ENCODE results near the gene PRKAB2. TPM values are rescaled to one million over a fixed set of nuclear protein-coding genes. Genes with fewer than 3 reads are reported as not detected.

Gene PRKAB2, protein sequence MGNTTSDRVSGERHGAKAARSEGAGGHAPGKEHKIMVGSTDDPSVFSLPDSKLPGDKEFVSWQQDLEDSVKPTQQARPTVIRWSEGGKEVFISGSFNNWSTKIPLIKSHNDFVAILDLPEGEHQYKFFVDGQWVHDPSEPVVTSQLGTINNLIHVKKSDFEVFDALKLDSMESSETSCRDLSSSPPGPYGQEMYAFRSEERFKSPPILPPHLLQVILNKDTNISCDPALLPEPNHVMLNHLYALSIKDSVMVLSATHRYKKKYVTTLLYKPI
- total RNA-seq = 6.1 and 7.4 TPM in 2 replicates

DNA sequence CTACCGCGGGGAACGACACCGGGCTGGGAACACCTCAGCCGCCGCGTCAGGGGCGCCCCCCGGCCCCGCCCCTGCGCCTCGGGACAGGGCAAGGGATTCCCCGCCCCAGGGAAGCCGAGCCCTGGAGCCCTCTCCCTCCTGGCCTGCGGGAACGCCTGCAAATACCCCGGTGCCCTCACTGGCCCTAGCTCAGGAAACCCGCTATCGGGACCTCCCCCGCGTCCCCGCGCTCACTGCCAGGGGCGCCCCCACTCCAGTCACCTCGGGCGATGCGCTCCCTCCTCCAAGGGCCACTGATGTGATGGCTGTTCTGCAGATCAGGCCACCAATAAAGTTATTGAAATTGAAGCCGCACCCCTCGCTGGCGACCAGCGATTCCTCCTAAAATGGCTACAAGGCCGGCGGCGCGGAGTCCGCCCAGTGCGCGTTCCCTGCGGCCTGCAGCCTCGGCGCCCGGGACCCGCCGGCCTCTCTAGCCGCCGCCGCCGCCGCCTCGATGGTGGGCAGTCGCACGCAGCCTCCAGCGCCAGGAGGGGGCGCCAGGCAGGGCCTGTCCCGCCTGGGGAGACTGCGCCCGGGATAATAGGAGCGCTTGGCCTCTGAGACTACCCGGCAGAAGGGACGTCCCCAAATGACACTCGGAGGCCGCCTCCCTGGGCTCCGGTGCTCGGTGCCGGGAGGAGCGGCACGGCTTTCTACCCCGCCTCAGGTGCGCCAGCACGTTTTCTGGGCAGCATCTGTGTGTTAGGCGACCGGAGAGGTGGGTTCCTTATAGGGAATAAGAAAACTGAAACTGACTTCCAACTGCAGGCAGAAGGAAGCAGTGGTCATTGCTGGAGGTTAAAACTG lies at the start of gene PRKAB2:
Gene PRKAB2, minus strand, starts transcription at position 303 of the 849 bp plus-strand sequence. CDS start 326 bp downstream, outside the sequence.
- Mint-ChIP-seq H3K36me3 (ENCODE audit: low read depth) (peaks cover 10% of the 10 kb centered on the region), H3K9me3 (peaks cover 6% of the 10 kb centered on the region), H3K4me3 (peak within 1 kb of the TSS; percentile 98), H3K4me1 (peaks cover 32% of the 10 kb centered on the region), H3K27me3 (peaks cover 2% of the 10 kb centered on the region), H3K27ac (peak within 1 kb of the TSS; percentile 96)
- intact Hi-C loops (cut with micrococcal nuclease) = loop anchor here (1.0 to 2.0 kb wide), 2 partner anchors 70 to 88 kb away; partner anchors contain the start of gene CHD1L
- DNase-seq = peak; percentile 97

DNA sequence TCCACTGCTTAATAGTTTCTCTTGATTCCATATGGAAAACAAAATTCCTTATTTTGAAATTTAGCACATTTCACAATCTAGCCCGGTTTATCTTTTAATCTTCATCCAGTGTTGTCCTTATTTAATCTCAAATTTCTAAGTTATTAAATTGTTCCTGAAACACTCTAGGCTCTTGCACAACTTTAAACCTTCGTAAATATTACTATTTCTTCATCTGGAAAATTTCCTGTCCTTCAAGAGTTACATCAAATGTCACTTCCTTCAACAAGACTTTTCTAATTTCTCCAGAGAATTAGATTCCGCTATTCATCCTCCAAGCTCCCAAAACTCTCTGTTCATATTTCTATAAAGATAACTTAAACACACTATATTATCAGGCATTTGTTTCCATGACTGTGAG lies 46.3 kb upstream of the PRKAB2 start:
- Mint-ChIP-seq H3K36me3 (ENCODE audit: low read depth) (no peaks in the 10 kb centered on the region), H3K4me1 (no peaks in the 10 kb centered on the region), H3K4me3 (no peak overlapping the region), H3K27ac (no peak overlapping the region), H3K9me3 (no peaks in the 10 kb centered on the region), H3K27me3 (peaks cover 26% of the 10 kb centered on the region)
- intact Hi-C loops (cut with micrococcal nuclease) = no loop called here
- DNase-seq = no peak

DNA sequence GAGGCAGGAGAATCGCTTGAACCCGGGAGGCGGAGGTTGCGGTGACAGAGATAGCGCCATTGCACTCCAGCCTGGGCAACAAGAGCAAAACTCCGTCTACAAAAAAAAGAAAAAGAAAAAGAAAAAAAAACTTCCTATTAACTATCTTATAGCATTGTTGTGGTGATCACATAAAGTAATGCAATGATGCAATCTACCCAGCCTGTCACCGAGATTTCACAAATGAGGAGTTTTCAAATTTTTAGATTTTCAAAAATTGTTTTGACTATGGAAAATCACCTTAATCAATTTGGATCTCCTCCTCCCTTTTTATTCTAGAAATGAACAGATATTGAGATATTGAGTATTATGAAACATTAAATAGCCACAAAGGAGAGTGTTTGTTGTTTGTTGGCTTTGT lies 44.9 kb upstream of the PRKAB2 start:
- Mint-ChIP-seq H3K27ac (no peak overlapping the region), H3K9me3 (no peaks in the 10 kb centered on the region), H3K27me3 (peaks cover 30% of the 10 kb centered on the region), H3K4me3 (no peak overlapping the region), H3K36me3 (ENCODE audit: low read depth) (no peaks in the 10 kb centered on the region), H3K4me1 (no peaks in the 10 kb centered on the region)
- no peak for DNase-seq
- intact Hi-C loops (cut with micrococcal nuclease) = no loop called here

DNA sequence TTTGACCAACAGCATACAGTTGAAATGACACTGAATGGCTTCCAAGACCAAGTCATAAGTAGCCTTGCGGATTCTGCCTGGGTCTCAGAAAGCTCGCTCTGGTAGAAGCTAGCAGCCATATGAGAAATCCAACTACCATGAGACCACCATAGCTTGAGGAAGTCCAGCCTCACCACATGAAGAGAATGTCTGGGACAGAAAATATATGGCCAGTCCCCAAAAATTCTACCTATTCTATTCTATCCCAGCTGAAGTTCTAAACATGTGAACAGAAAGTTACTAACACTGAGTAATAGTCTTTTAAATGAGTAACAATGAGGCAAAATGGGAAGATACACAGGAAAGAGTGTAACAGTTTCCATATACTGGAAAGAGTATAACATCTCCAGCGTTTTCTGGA lies 43.9 kb upstream of the PRKAB2 start:
- peaks cover 30% of the 10 kb centered on the region for H3K27me3 Mint-ChIP-seq
- no peak overlapping the region for H3K4me3 Mint-ChIP-seq
- H3K9me3 Mint-ChIP-seq = no peaks in the 10 kb centered on the region
- DNase-seq = no peak
- no peak overlapping the region for H3K27ac Mint-ChIP-seq
- no peaks in the 10 kb centered on the region for H3K4me1 Mint-ChIP-seq
- intact Hi-C loops (cut with micrococcal nuclease) = no loop called here
- H3K36me3 Mint-ChIP-seq (ENCODE audit: low read depth) = no peaks in the 10 kb centered on the region

DNA sequence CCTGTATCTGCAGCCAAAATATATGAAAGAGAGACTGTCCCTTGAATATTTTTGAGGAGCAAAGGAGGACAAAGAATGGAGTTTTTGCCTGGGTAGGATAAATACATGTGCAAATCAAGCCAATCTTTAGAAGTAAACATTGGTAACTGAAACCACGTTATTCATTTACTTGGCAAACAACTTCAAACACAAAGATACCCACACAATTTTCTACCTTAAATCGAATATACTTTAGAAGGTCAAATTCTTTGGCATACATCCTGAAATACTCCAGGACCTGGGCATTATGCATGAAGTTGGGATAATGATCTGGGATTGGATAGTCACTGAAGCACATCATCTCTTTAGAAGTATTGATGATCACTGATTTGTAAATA lies 43.3 kb upstream of the PRKAB2 start:
- H3K27ac Mint-ChIP-seq = no peak overlapping the region
- no peaks in the 10 kb centered on the region for H3K4me1 Mint-ChIP-seq
- H3K9me3 Mint-ChIP-seq = no peaks in the 10 kb centered on the region
- H3K4me3 Mint-ChIP-seq = no peak overlapping the region
- H3K36me3 Mint-ChIP-seq (ENCODE audit: low read depth) = no peaks in the 10 kb centered on the region
- DNase-seq = no peak
- peaks cover 30% of the 10 kb centered on the region for H3K27me3 Mint-ChIP-seq
- intact Hi-C loops (cut with micrococcal nuclease) = no loop called here

DNA sequence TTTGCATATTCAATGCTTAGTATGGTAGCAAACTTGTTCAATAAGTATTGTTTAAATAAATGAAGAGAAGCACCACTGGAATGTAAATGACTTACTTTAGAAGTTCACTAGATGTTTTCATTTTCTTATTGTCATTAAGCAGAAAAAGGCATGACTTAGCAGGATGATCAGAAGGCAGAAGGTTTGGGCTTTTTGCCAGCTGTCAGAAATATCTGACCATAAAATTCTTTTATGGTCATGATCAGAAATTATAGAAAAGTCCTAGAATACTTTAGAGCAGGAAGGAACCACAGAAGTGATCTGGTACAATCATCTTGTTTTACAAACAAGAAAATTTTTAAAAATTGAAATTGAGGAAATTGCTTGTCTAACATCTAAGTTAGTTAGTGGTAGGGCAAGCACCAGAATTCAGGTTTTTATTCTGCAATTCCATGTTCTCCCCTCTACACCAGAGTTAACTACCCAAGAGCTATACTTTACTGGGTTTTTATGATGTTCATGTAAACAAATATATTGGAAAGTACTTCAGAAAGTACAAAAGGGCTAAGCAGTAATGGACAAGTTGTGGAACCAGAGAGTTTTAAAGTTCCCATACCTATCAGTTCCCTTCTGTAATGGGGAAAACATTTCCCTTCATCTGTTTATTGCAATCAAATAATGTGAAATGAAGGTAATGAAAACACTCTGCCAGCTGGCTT lies 42.7 kb upstream of the PRKAB2 start:
- DNase-seq = no peak
- Mint-ChIP-seq H3K27me3 (peaks cover 26% of the 10 kb centered on the region), H3K36me3 (ENCODE audit: low read depth) (no peaks in the 10 kb centered on the region), H3K27ac (no peak overlapping the region), H3K9me3 (no peaks in the 10 kb centered on the region), H3K4me3 (no peak overlapping the region), H3K4me1 (no peaks in the 10 kb centered on the region)
- intact Hi-C loops (cut with micrococcal nuclease) = no loop called here

DNA sequence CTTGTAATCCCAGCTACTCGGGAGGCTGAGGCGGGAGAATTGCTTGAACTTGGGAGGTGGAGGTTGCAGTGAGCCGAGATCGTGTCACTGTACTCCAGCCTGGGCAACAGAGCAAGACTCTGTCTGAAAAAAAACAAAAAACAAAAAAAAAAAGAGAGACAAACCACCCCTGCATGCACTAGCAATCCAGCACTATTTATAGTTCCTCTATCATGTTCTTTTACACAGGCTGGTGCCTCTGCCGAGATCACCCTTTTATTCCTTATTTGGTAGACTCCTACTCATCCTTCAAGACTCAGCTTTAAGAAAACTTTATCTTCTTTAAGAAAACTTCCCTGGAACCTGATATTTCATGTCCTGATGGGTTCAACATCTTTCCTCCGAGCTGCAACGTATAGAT lies 42.1 kb upstream of the PRKAB2 start:
- Mint-ChIP-seq H3K36me3 (ENCODE audit: low read depth) (no peaks in the 10 kb centered on the region), H3K4me1 (no peaks in the 10 kb centered on the region), H3K27ac (no peak overlapping the region), H3K27me3 (peaks cover 26% of the 10 kb centered on the region), H3K9me3 (no peaks in the 10 kb centered on the region), H3K4me3 (no peak overlapping the region)
- DNase-seq = no peak
- intact Hi-C loops (cut with micrococcal nuclease) = no loop called here

DNA sequence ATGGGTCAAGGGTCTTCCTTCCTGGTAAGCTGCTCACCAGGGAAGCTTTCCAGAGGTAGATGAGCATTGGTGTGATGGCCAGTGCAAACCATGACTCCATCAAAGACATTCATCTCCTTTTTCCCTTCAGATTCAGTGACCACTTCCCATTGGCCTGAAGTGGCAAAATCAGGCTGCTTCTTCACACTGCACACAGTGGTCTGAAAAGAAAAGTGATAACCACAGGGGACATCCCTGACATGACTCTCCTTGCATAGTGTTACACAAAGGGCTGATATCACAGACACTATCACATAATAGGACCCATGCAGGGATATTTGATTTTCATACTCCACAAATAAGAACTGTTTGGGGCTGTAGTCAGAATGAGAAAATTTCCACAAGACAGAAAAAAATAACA lies 41.0 kb upstream of the PRKAB2 start:
- no peaks in the 10 kb centered on the region for H3K9me3 Mint-ChIP-seq
- DNase-seq = no peak
- no peak overlapping the region for H3K27ac Mint-ChIP-seq
- H3K36me3 Mint-ChIP-seq (ENCODE audit: low read depth) = no peaks in the 10 kb centered on the region
- no peak overlapping the region for H3K4me3 Mint-ChIP-seq
- intact Hi-C loops (cut with micrococcal nuclease) = no loop called here
- peaks cover 21% of the 10 kb centered on the region for H3K27me3 Mint-ChIP-seq
- H3K4me1 Mint-ChIP-seq = no peaks in the 10 kb centered on the region

DNA sequence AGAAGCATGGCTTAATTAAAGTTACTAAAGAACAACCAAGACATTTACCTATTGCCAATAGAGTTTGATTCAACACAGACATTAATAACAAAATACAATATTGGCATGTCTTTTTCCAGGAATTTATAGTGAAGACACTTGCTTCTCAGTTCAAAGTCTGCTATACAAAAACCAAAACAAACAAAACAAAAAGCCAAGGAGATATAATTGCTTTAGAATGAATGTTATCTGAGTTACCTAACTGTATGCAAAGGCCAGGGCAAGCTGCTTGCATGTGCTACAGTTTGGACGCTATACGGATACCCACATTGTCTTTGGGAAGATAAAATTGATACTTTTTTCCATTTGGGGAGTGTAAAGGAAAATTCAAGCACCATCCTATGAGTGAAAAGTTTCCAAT lies 39.3 kb upstream of the PRKAB2 start:
- DNase-seq = no peak
- no peak overlapping the region for H3K27ac Mint-ChIP-seq
- no peaks in the 10 kb centered on the region for H3K4me1 Mint-ChIP-seq
- H3K4me3 Mint-ChIP-seq = no peak overlapping the region
- no peaks in the 10 kb centered on the region for H3K36me3 Mint-ChIP-seq (ENCODE audit: low read depth)
- peaks cover 17% of the 10 kb centered on the region for H3K27me3 Mint-ChIP-seq
- H3K9me3 Mint-ChIP-seq = no peaks in the 10 kb centered on the region
- intact Hi-C loops (cut with micrococcal nuclease) = no loop called here

DNA sequence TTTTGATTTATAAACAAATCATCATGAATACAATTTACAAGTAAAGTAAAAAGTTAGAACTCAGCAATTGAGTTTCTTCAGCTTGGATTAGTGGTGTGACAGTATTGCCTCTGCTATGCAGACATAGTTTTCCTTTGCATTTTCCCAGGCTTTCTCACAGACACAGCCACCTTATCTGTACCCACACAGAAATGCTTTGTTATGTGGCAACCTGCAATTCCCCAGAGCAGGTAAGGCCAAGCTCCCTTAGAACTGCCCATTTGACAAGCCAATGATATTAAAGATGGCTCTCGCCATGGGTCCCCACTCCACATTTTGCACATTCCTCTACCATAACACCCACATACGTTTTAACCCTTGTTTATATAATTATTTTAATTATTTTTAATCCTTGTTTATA lies 38.7 kb upstream of the PRKAB2 start:
- no peak for DNase-seq
- Mint-ChIP-seq H3K27me3 (peaks cover 15% of the 10 kb centered on the region), H3K36me3 (ENCODE audit: low read depth) (no peaks in the 10 kb centered on the region), H3K4me1 (no peaks in the 10 kb centered on the region), H3K4me3 (no peak overlapping the region), H3K27ac (no peak overlapping the region), H3K9me3 (no peaks in the 10 kb centered on the region)
- intact Hi-C loops (cut with micrococcal nuclease) = no loop called here

DNA sequence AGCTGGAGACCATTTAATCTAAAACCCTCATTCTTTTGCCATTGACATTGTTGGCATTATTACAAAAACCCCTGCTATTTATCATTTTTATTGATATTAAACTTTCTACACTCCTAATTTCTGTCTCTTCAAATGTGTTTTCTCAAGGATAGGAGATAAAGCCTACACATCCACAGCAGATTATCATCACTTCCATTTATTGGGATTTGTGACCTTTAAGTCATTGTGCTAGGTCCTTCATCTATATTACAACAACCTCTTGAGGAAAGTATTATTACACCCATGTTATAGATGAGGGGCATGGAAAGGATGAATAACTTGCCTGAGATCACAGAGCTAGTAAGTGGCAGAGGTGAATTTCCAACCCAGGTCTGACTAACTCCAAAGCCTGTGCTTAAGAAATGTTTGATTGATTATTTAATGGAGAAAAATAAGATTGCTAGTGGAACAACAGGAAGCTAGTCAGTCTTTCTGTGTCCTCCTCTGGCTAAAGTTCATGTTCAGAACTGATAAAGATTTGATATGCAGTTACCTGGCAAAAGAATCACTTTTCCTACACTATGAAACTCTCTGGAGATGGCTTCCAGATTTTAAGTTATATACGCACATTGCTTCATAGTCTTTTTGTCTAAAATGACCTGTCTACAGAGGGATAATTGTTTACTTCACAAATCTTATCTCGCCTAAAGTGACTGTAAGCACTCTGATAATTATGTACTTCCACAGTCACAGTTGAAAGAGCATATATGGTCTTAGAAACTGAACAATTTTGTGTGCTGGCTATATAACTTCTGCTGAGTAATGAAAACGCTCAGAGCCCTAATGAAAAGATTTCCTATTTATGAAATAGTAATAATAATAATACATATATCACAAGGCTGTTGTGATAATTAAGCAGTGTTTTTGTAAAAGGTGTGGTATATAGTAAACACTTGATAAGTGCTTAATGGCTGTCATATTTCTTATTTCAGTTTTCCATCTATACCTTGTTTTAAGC lies 37.9 kb upstream of the PRKAB2 start:
- H3K9me3 Mint-ChIP-seq = no peaks in the 10 kb centered on the region
- intact Hi-C loops (cut with micrococcal nuclease) = no loop called here
- H3K4me3 Mint-ChIP-seq = no peak overlapping the region
- no peaks in the 10 kb centered on the region for H3K4me1 Mint-ChIP-seq
- H3K27ac Mint-ChIP-seq = no peak overlapping the region
- DNase-seq = no peak
- H3K27me3 Mint-ChIP-seq = peaks cover 13% of the 10 kb centered on the region
- no peaks in the 10 kb centered on the region for H3K36me3 Mint-ChIP-seq (ENCODE audit: low read depth)

DNA sequence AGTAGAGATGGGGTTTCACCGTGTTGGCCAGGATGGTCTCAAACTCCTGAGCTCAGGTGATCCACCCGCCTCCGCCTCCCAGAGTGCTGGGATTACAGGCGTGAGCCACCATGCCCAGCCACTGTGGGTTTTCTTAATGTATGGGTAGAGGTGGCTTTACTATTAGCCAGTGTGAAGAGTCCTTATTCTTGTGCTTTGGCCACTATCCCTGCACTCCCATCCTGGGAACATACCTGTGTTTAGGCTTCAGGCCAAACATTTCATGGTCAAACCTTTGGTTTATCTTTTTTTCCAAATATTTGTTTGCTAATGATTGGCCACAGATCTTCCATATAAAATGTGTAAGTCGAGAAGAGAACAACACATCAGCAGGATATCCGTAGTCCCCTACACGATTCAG lies 36.3 kb upstream of the PRKAB2 start:
- DNase-seq = no peak
- no peak overlapping the region for H3K4me3 Mint-ChIP-seq
- peaks cover 7% of the 10 kb centered on the region for H3K27me3 Mint-ChIP-seq
- intact Hi-C loops (cut with micrococcal nuclease) = no loop called here
- H3K9me3 Mint-ChIP-seq = no peaks in the 10 kb centered on the region
- H3K36me3 Mint-ChIP-seq (ENCODE audit: low read depth) = no peaks in the 10 kb centered on the region
- no peaks in the 10 kb centered on the region for H3K4me1 Mint-ChIP-seq
- H3K27ac Mint-ChIP-seq = no peak overlapping the region

DNA sequence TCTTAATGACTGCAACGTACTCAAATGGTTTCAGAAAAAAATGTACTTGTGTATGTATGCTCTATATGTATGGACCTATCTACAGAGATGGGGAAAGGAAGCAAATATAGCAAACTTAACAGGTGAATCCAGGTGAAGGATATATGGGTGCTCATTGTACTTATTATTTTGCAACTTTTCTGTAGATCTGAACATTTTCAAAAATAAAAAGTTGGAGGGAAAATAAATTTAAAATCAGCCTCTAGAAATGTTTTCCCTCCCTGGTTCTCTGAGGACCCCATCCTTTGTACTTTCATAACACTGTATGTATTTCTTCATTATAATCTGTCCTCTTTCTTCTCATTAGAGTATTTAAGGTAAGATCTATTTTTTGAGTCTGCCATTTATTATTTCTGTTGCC lies 34.9 kb upstream of the PRKAB2 start:
- H3K4me1 Mint-ChIP-seq = no peaks in the 10 kb centered on the region
- no peak for DNase-seq
- H3K9me3 Mint-ChIP-seq = peaks cover 5% of the 10 kb centered on the region
- H3K27ac Mint-ChIP-seq = no peak overlapping the region
- intact Hi-C loops (cut with micrococcal nuclease) = no loop called here
- no peaks in the 10 kb centered on the region for H3K36me3 Mint-ChIP-seq (ENCODE audit: low read depth)
- no peak overlapping the region for H3K4me3 Mint-ChIP-seq
- H3K27me3 Mint-ChIP-seq = no peaks in the 10 kb centered on the region
